Measurements from ENCODE around the gene C1GALT1C1L.
"Not testable (repeated sequence)": the region's sequence is repeated elsewhere in the genome, so short reads cannot be mapped to it uniquely, and the experiment has no call there.

Gene C1GALT1C1L

GRCh38 chr2:43676322-43677050 lies at the start of gene C1GALT1C1L:
Gene C1GALT1C1L, minus strand, starts transcription at chr2:43676429. Its CDS starts 107 bp downstream, at chr2:43676322.
- DNase-seq = peak; percentile 28

- no peak for DNase-seq
Measured at GRCh38 chr2:43725711-43726246, 49.5 kb upstream of the C1GALT1C1L start.

- no peak for DNase-seq
Measured at GRCh38 chr2:43724728-43725526, 48.7 kb upstream of the C1GALT1C1L start.

- no peak for DNase-seq
Measured at GRCh38 chr2:43718530-43719124, 42.4 kb upstream of the C1GALT1C1L start.

GRCh38 chr2:43717322-43717721 lies 41.1 kb upstream of the C1GALT1C1L start:
- DNase-seq = no peak

GRCh38 chr2:43715300-43716098 lies 39.3 kb upstream of the C1GALT1C1L start:
- DNase-seq = no peak

- no peak for DNase-seq
Measured at GRCh38 chr2:43714164-43714563, 37.9 kb upstream of the C1GALT1C1L start.

GRCh38 chr2:43710866-43711265 lies 34.6 kb upstream of the C1GALT1C1L start:
- no peak for DNase-seq

GRCh38 chr2:43708891-43709290 lies 32.7 kb upstream of the C1GALT1C1L start:
- DNase-seq = no peak

GRCh38 chr2:43708178-43708577 lies 31.9 kb upstream of the C1GALT1C1L start:
- no peak for DNase-seq

- no peak for DNase-seq
Measured at GRCh38 chr2:43707255-43708015, 31.2 kb upstream of the C1GALT1C1L start.

- DNase-seq = no peak
Measured at GRCh38 chr2:43701111-43701510, 24.9 kb upstream of the C1GALT1C1L start.

GRCh38 chr2:43699761-43700160 lies 23.5 kb upstream of the C1GALT1C1L start:
- DNase-seq = no peak

- not testable (repeated sequence) for DNase-seq
Measured at GRCh38 chr2:43698140-43698539, 21.9 kb upstream of the C1GALT1C1L start.

- no peak for DNase-seq
Measured at GRCh38 chr2:43692428-43692994, 16.3 kb upstream of the C1GALT1C1L start.

- DNase-seq = no peak
Measured at GRCh38 chr2:43689999-43690398, 13.8 kb upstream of the C1GALT1C1L start.

- no peak for DNase-seq
Measured at GRCh38 chr2:43685357-43685756, 9.1 kb upstream of the C1GALT1C1L start.

- DNase-seq = not testable (repeated sequence)
Measured at GRCh38 chr2:43677783-43678182, 1.6 kb upstream of the C1GALT1C1L start.

GRCh38 chr2:43675646-43676321 lies 445 bp downstream of the C1GALT1C1L start:
- DNase-seq = no peak

- no peak for DNase-seq
Measured at GRCh38 chr2:43657241-43657640, 19.0 kb downstream of the C1GALT1C1L start.

GRCh38 chr2:43653506-43653905 lies 22.7 kb downstream of the C1GALT1C1L start:
- no peak for DNase-seq

All from NCI-H1105 (cell line).